Measurements from ENCODE around the gene PTPRH.

The PTPRH gene

DNA sequence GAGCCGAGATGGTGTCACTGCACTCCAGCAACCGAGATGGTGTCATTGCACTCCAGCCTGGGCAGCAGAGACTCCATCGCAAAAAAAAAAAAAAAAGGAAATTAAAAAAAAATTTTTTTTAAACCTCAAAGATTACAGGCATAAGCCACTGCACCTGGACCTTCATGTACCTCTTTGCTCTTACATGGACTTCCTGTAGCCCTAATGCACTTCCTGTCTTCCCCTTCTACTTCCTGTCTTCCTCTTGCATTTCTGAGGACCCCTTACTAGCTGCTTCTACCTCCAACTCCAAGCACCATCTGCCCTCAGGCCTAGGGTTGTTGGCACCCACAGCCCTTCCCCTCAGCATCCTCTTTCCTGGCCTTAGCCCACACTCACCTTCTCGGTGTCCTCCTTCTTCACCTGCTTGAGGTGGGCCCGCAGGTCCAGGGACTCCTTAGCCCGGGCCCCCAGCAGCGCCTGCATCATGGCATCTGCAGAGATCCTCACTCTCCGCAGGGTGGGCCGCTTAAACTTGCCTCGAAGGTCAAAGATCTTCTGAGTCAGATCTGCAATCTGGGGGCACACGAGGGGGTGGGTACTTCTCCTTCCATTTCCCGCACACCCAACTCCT, 55.5 kb downstream of the PTPRH start:
- TF ChIP-seq GATA2 (IDR thresholded peaks at IDR 0.05; ENCODE audit: low read depth, low read length): no peak
- TF ChIP-seq GATA3 (IDR thresholded peaks at IDR 0.05; ENCODE audit: low read depth, low read length): no peak

DNA sequence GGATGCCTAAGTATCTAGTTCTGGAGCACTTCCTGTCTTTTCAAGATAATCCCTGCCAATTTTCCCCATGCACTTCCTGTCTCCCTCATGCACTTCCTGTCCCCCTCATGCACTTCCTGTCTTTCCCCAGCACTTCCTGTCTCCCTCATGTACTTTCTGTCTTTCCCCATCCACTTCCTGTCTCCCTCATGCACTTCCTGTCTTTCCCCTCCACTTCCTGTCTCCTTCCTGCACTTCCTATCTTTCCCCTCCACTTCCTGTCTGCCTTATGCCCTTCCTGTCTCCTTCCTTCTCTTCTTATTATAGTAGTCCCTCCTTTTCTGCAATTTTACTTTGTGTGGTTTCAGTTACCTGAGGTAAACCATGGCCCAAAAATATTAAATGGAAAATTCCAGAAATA, 57.3 kb downstream of the PTPRH start:
- TF ChIP-seq GATA3 (IDR thresholded peaks at IDR 0.05; ENCODE audit: low read depth, low read length) (no peak), GATA2 (IDR thresholded peaks at IDR 0.05; ENCODE audit: low read depth, low read length) (no peak)

DNA sequence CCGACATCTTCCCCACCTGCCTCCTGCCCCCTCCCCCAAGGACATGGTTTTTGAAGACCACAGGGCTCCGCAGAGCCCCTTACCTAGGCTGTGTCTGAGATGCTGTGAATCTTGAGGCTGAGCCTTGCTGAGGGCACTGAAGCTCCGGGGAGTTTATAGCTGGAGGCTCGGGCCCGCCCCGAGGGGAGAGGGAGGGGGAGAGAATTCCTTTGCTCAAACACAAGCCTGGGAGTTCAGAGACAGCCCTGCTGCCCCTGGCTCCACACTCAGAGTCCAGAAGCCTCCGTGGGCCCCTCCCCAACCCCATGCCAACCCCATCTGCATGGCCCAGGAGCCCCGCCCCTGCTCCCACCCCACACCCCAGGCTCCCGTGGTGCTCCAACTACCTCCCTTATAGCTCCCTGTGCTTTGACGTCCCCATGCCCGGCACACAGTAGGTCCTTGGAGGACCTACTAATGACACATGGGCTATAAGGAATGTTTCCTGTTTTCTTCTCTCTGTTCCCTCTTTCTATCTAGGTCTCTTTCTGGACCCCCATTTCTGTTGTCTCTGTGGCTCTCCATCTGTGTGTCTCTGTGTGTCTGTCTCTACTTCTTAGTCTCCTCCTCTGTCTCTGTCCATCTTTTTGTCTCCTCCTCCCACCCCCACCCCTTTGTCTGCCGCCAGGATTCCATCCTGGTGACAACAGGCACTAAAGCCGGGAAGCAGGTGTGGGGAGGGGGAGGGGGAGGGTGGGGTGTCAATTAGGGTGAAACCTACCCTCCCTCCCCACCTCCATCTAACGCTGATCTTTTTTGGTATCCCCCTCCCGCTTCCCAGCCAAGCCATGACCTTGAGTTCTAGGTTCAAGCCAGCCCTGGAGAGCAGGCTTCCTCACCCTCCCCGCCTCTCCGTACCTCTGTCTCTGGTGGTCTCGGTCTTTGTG, 60.0 kb downstream of the PTPRH start, which contains the start of gene TNNT1:
Gene TNNT1, minus strand, starts transcription at position 129 of the 926 bp plus-strand sequence. CDS start 2,049 bp downstream, outside the sequence.
- no peak for TF ChIP-seq GATA3 (IDR thresholded peaks at IDR 0.05; ENCODE audit: low read depth, low read length)

DNA sequence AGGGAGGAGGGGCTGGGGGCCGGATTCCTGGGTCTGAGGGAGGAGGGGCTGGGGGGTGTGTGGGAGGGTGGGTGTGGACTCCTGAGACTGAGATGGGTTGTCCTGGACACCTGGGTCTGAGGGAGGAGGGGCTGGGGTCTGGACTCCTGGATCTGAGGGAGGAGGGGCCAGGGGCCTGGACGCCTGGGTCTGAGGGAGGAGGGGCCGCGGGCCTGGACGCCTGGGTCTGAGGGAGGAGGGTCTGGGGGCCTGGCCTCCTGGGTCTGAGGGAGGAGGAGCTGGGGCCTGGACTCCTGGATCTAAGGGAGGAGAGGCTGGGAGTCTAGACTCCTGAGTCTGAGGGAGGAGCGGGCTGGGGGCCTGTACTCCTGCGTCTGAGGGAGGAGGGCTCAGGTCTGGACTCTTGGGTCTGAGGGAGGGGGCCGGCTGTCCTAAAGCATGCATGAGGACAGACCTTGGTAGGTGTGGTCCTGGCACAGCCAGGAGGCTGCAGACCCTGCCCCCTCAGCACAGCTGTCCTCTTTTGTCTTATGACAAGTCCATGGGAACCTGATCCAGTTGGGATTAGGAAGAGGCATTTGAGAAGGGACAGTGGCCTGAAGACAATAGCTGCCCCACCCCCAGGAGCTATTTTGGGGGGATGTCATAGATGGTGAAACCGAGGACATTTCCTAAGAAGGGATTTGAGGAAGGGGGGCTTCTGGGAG, 61.6 kb downstream of the PTPRH start:
- TF ChIP-seq GATA2 (IDR thresholded peaks at IDR 0.05; ENCODE audit: low read depth, low read length) (no peak), GATA3 (IDR thresholded peaks at IDR 0.05; ENCODE audit: low read depth, low read length) (no peak)

DNA sequence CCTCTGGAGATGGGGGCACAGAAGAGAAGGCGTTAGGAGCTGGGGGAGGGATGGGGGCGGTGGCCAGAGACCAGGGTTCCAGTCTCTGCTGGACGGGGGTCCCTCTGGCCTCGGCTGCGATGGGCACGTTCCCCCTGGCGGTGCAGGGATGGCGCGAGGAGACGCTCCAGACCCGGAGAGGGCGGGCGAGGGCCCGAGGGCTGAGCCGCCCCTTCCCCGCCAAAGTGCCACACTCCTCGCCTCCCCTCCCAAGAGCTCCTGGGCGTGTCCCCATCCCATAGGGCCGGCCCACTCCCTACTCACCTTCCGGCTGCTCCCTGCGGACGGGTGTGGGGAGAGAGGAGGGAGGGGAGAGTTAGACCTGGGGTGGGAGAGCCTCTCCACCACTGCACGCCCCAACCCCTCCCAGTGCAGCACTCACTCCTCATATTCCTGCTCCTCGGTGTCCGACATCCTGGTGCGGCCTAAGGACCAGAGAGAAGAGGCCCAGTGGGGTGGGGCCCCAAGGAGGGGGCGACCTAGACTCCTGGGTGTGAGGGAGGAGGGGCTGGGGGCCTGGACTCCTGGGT, 62.5 kb downstream of the PTPRH start:
- no peak for TF ChIP-seq GATA2 (IDR thresholded peaks at IDR 0.05; ENCODE audit: low read depth, low read length)
- no peak for TF ChIP-seq GATA3 (IDR thresholded peaks at IDR 0.05; ENCODE audit: low read depth, low read length)

DNA sequence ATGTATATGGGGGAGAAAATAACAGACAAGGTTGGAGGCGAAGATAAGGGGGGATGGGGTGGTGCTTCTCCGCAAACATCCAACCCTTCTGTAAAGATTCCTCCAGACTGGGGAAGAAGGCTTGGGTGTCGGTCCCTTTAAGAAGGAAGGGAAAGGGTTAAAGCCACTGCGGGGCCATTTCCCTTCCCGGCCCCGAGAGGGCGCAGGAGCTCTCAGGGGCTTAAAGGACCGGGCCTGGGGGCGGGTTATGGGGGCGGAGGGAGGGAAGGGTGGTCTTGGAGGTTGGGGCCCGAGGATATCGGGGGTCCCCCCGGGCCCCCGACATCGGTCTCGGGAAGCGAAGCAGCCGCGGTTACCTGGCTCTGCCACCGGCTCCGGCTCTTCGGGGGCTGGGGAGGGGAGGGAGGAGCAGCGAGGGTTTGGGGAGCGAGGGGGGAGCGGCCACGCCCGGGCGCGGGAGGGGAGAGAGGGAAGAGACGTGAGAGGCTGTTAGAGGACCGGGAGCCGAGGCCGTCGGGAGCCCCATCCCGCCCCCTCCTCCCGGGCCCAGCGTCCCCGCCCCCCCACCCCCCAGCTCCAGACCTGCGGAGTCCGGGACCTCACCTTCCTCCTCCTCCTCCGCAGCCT, 63.1 kb downstream of the PTPRH start:
- no peak for TF ChIP-seq GATA3 (IDR thresholded peaks at IDR 0.05; ENCODE audit: low read depth, low read length)
- TF ChIP-seq GATA2 (IDR thresholded peaks at IDR 0.05; ENCODE audit: low read depth, low read length): no peak

- TF ChIP-seq GATA3 (IDR thresholded peaks at IDR 0.05; ENCODE audit: low read depth, low read length): no peak
- TF ChIP-seq GATA2 (IDR thresholded peaks at IDR 0.05; ENCODE audit: low read depth, low read length): no peak
Measured at GRCh38 chr19:55145232-55145631, 64.1 kb downstream of the PTPRH start.

DNA sequence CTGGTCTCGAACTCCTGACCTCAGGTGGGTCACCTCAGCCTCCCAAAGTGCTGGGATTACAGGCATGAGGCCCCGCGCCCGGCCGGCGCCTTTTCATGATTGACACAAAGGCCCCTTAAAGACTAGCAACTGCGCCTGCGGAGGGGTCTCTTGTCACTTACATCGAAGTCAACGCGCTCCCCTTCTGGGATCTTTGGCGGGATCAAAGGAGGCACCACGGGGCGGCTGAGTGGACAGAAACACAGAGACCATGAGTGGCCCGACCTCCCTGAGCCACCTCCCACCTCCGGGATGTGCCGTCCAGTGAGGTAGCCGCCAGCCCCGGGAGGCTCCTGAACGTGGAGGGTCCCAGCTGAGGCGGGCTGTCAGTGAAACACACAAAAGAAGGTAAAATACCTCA, 67.6 kb downstream of the PTPRH start:
- TF ChIP-seq GATA3 (IDR thresholded peaks at IDR 0.05; ENCODE audit: low read depth, low read length) (no peak), GATA2 (IDR thresholded peaks at IDR 0.05; ENCODE audit: low read depth, low read length) (no peak)

DNA sequence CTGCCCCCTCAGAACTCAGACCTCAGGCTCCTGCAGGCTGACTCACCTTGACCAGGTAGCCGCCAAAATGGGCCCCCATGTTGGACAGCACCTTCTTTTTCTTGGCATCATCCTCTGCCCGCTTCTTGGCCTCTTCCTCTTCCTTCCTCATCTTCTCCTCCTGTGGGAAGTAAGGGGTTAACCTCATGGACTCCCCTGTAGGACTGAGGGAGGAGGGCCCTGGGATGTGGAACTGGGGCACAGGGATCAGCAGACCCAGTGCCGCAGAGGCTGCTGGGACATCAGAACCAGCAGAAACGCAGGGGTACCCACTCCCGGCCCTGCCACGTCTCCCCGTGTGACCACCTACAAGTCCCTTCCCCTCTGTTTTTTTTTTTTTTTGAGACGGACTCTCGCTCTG, 71.4 kb downstream of the PTPRH start:
- no peak for TF ChIP-seq GATA2 (IDR thresholded peaks at IDR 0.05; ENCODE audit: low read depth, low read length)
- no peak for TF ChIP-seq GATA3 (IDR thresholded peaks at IDR 0.05; ENCODE audit: low read depth, low read length)

- TF ChIP-seq GATA2 (IDR thresholded peaks at IDR 0.05; ENCODE audit: low read depth, low read length) (no peak), GATA3 (IDR thresholded peaks at IDR 0.05; ENCODE audit: low read depth, low read length) (no peak)
Measured at GRCh38 chr19:55136399-55137102, 72.8 kb downstream of the PTPRH start.

GRCh38 chr19:55134736-55135135, 74.6 kb downstream of the PTPRH start:
- no peak for TF ChIP-seq GATA2 (IDR thresholded peaks at IDR 0.05; ENCODE audit: low read depth, low read length)
- no peak for TF ChIP-seq GATA3 (IDR thresholded peaks at IDR 0.05; ENCODE audit: low read depth, low read length)

DNA sequence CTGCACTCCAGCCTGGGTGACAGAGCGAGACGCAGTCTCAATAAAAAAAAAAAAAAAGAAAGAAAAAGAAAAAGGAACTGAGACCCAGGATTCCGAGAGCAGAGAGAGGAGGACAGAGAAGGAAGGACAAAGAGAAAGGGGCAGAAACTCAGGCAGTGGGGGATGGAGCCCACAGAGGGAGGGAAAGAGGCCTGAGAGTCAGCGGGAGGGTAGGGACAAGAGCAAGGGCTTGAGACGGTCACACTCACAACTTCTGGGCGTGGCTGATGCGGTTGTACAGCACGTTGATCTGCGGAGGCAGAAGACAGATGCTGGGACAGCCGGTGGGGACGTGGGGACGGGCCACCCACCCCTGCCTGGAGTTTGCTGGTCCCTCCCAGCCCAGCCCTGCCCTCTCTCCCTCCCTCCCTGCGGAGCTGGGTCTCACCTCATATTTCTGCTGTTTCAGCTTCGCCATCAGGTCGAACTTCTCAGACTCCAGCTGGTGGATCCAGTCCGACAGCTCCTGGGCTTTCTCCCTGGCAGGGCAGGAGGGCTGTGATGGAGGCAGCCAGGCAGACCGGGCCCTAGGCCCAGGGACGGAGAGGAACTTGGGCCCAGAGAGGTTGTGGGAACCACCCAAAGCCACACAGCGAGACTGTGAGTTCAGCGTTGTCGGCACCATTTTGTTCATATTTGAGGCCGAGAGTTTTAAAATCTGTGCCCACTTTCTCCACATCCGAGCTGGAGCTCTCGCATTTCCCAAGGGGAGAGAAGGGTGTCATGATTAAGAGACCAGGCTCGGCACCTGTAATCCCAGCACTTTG, 75.5 kb downstream of the PTPRH start:
- TF ChIP-seq GATA2 (IDR thresholded peaks at IDR 0.05; ENCODE audit: low read depth, low read length) (no peak), GATA3 (IDR thresholded peaks at IDR 0.05; ENCODE audit: low read depth, low read length) (no peak)

All from SH-SY5Y (cell line).